Mesothelial cell of epicardium (in vitro differentiated cells): Measurements from ENCODE around the gene SCAMP2. TPM values are rescaled to one million over a fixed set of nuclear protein-coding genes. Genes with fewer than 3 reads are reported as not detected.

Experiments
- DNase-seq, 2 experiments: peaks; one replicate each; pipeline ENCODE4 v3.0.0; 2021; ENCODE audit warnings: low spot score in 2 of 2; ENCODE audit not compliant: unreplicated experiment in 2 of 2
- H3K27ac Mint-ChIP-seq: 2 replicates; pipeline ENCODE4 v1.8.0; 2021; ENCODE audit warnings: mixed read lengths
- H3K27me3 Mint-ChIP-seq: 2 replicates; pipeline ENCODE4 v1.8.0; 2021; ENCODE audit warnings: low read depth, mixed read lengths
- H3K36me3 Mint-ChIP-seq: 2 replicates; pipeline ENCODE4 v1.8.0; 2021; ENCODE audit warnings: mixed read lengths
- H3K4me1 Mint-ChIP-seq: 2 replicates; pipeline ENCODE4 v1.8.0; 2021; ENCODE audit warnings: mixed read lengths
- H3K4me3 Mint-ChIP-seq: 2 replicates; pipeline ENCODE4 v1.8.0; 2021; ENCODE audit warnings: mild to moderate bottlenecking, moderate library complexity, mixed read lengths
- H3K9me3 Mint-ChIP-seq: 2 replicates; pipeline ENCODE4 v1.8.0; 2021; ENCODE audit warnings: mixed read lengths
- CTCF ChIP-seq: fragments of 200-600 bp; sonication (generic); IDR thresholded peaks from one replicate; pipeline ENCODE4 v1.5.0; 2021; ENCODE audit warnings: antibody characterized with exemption; ENCODE audit not compliant: unreplicated experiment
- total RNA-seq: library from RNA; stranded (reverse); gene quantifications from 3 replicates; pipeline ENCODE4 v1.2.1, GENCODE V29; 2021

SCAMP2 gene
- total RNA-seq, 1 donor from 2014 or later = 45.6 TPM

GRCh38 chr15:74808078-74808839 is 64.9 kb downstream of the SCAMP2 start:
- Mint-ChIP-seq H3K27ac (no peak overlapping the region), H3K9me3 (no peaks in the 10 kb centered on the region), H3K4me3 (no peak overlapping the region), H3K27me3 (no peaks in the 10 kb centered on the region), H3K4me1 (no peaks in the 10 kb centered on the region), H3K36me3 (peaks cover 9% of the 10 kb centered on the region)
- no peak for TF ChIP-seq CTCF
- no peak for DNase-seq

- TF ChIP-seq CTCF = no peak
- Mint-ChIP-seq H3K4me1 (no peaks in the 10 kb centered on the region), H3K27ac (no peak overlapping the region), H3K27me3 (no peaks in the 10 kb centered on the region), H3K9me3 (no peaks in the 10 kb centered on the region), H3K36me3 (peaks cover 9% of the 10 kb centered on the region), H3K4me3 (no peak overlapping the region)
- no peak for DNase-seq
Measured at GRCh38 chr15:74807282-74807681, 65.9 kb downstream of the SCAMP2 start.

GRCh38 chr15:74804935-74805334 is 68.2 kb downstream of the SCAMP2 start:
- Mint-ChIP-seq H3K9me3 (no peaks in the 10 kb centered on the region), H3K4me1 (no peaks in the 10 kb centered on the region), H3K36me3 (peaks cover 12% of the 10 kb centered on the region), H3K4me3 (no peak overlapping the region), H3K27ac (no peak overlapping the region), H3K27me3 (no peaks in the 10 kb centered on the region)
- no peak for DNase-seq
- no peak for TF ChIP-seq CTCF

- no peak for TF ChIP-seq CTCF
- DNase-seq = no peak
- Mint-ChIP-seq H3K27me3 (no peaks in the 10 kb centered on the region), H3K4me1 (no peaks in the 10 kb centered on the region), H3K27ac (no peak overlapping the region), H3K36me3 (peaks cover 12% of the 10 kb centered on the region), H3K4me3 (no peak overlapping the region), H3K9me3 (no peaks in the 10 kb centered on the region)
Measured at GRCh38 chr15:74802862-74803447, 70.2 kb downstream of the SCAMP2 start.

GRCh38 chr15:74802290-74802689 is 70.9 kb downstream of the SCAMP2 start:
- no peak for TF ChIP-seq CTCF
- Mint-ChIP-seq H3K27ac (no peak overlapping the region), H3K36me3 (peaks cover 12% of the 10 kb centered on the region), H3K4me3 (no peak overlapping the region), H3K9me3 (no peaks in the 10 kb centered on the region), H3K27me3 (no peaks in the 10 kb centered on the region), H3K4me1 (no peaks in the 10 kb centered on the region)
- DNase-seq = no peak
